Activated T-helper 2 cell treated with anti-CD3 and anti-CD28 coated beads, Interferon-gamma antibody, Interleukin-2, Interleukin-4, amounts not matched to agents 10 μg/mL and 5 μg/mL and 100 μg/mL, durations not matched to agents 14 hours and 24 hours and 36 hours (primary cell): ENCODE data around the gene UCP2. TPM values are rescaled to one million over a fixed set of nuclear protein-coding genes. Genes with fewer than 3 reads are reported as not detected.

Experiments
- DNase-seq: peaks from one replicate; pipeline ENCODE4 v3.0.0; 2021; ENCODE audit warnings: low spot score
- H3K27ac Mint-ChIP-seq: one replicate; pipeline ENCODE4 v1.8.0; 2021; ENCODE audit warnings: mixed read lengths
- H3K27me3 Mint-ChIP-seq: one replicate; pipeline ENCODE4 v1.8.0; 2021; ENCODE audit warnings: low read depth, mixed read lengths
- H3K36me3 Mint-ChIP-seq: one replicate; pipeline ENCODE4 v1.8.0; 2021; ENCODE audit warnings: low read depth, mixed read lengths
- H3K4me1 Mint-ChIP-seq: one replicate; pipeline ENCODE4 v1.8.0; 2021; ENCODE audit warnings: low read depth, mixed read lengths
- H3K4me3 Mint-ChIP-seq: one replicate; pipeline ENCODE4 v1.8.0; 2021; ENCODE audit warnings: low read depth, mild to moderate bottlenecking, moderate library complexity, mixed read lengths
- H3K9me3 Mint-ChIP-seq: one replicate; pipeline ENCODE4 v1.8.0; 2021; ENCODE audit warnings: mixed read lengths
- intact Hi-C: fragments of 100-400 bp; cut with micrococcal nuclease; formaldehyde crosslinking; loops from one replicate; pipeline ENCODE4 v1.15.1; 2023
- total RNA-seq: library from RNA; stranded (reverse); gene quantifications from 2 replicates; pipeline ENCODE4 v1.2.3, GENCODE V29; 2022

Gene UCP2
- total RNA-seq, 1 donor from 2014 or later, result 429 TPM

- no peaks in the 10 kb centered on the region for H3K27me3 Mint-ChIP-seq
These were observed 50.7 kb downstream of the UCP2 start for GRCh38 chr11:73931951-73932350.

GRCh38 chr11:73931039-73931645, 51.5 kb downstream of the UCP2 start:
- Mint-ChIP-seq H3K4me3 (no peak overlapping the region), H3K27me3 (no peaks in the 10 kb centered on the region), H3K9me3 (no peaks in the 10 kb centered on the region), H3K4me1 (no peaks in the 10 kb centered on the region), H3K36me3 (peaks cover 26% of the 10 kb centered on the region), H3K27ac (no peak overlapping the region)
- intact Hi-C loops, result no loop called here
- DNase-seq, result no peak

More at GRCh38 chr11:73931951-73932350, 50.7 kb downstream of the UCP2 start:
- intact Hi-C loops, result no loop called here
- Mint-ChIP-seq H3K4me3 (no peak overlapping the region), H3K27ac (no peak overlapping the region), H3K36me3 (peaks cover 27% of the 10 kb centered on the region), H3K9me3 (no peaks in the 10 kb centered on the region), H3K4me1 (no peaks in the 10 kb centered on the region)
- no peak for DNase-seq

GRCh38 chr11:73929388-73929787, 53.3 kb downstream of the UCP2 start:
- Mint-ChIP-seq H3K36me3 (peaks cover 29% of the 10 kb centered on the region), H3K4me1 (no peaks in the 10 kb centered on the region), H3K4me3 (no peak overlapping the region), H3K9me3 (no peaks in the 10 kb centered on the region), H3K27ac (no peak overlapping the region), H3K27me3 (no peaks in the 10 kb centered on the region)
- DNase-seq, result no peak
- intact Hi-C loops, result no loop called here

Other genes with a start within 250 kb of the UCP2 start
- gene RAB6A, start 221.8 kb downstream of the UCP2 start, total RNA-seq, result 74.6 and 89.5 TPM in 2 replicates
- gene MRPL48, start 195.0 kb downstream of the UCP2 start, total RNA-seq, result 63.1 and 67.1 TPM in 2 replicates
- gene COA4, start 106.0 kb downstream of the UCP2 start, total RNA-seq, result 90.2 and 99.9 TPM in 2 replicates
- gene PAAF1, start 105.8 kb downstream of the UCP2 start, total RNA-seq, result 25.4 and 28.7 TPM in 2 replicates
- gene DNAJB13, start 31.8 kb downstream of the UCP2 start, total RNA-seq, result 0.44 and 0.52 TPM in 2 replicates
- 2.0 and 2.6 TPM in 2 replicates for gene UCP3, start 26.2 kb upstream of the UCP2 start, total RNA-seq
- 32.5 and 33.1 TPM in 2 replicates for gene C2CD3, start 188.2 kb upstream of the UCP2 start, total RNA-seq
- gene PPME1, start 188.4 kb upstream of the UCP2 start, total RNA-seq, result 67.1 and 67.5 TPM in 2 replicates